Measurements from ENCODE around the gene NPAS3. TPM values are rescaled to one million over a fixed set of nuclear protein-coding genes. Genes with fewer than 3 reads are reported as not detected.

NPAS3 gene
- total and polyA plus RNA-seq, 2 of the 8 experiments (the other 6 are each of a cell fraction or from before 2014, with no cell fraction given): 0.11 to 0.60 TPM

DNA sequence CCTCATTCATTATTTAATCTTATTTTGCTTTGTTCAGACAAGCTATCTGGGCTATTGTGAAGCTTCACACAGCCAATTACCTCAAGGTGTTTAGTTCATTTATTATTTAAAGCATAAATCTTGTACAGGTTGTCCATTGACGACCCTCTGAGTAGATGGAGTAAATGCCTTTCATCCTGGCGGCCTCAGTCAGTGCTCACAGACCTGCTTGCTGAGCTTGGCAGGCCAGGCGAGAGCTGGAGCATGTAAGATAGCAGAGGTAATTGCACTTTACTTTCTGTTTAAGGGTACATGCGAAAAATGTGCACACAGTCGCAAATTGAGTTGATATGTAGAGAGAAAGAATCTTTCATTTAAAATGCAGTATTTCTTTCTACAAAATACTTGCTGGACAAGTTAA is 224.4 kb downstream of the NPAS3 start (continued):
- TF ChIP-seq SAP30 (IDR thresholded peaks at IDR 0.05; ENCODE audit: insufficient read depth, insufficient replicate concordance, low read length): no peak
- TF ChIP-seq SP2 (IDR thresholded peaks at IDR 0.05; ENCODE audit: low read length): no peak
- no peak for TF ChIP-seq RFX5 (IDR thresholded peaks at IDR 0.05; ENCODE audit: borderline replicate concordance, low read depth, low read length)
- no peak for TF ChIP-seq POU5F1 (IDR thresholded peaks at IDR 0.05; ENCODE audit: low read depth, low read length)
- no peak for TF ChIP-seq CHD1 (IDR thresholded peaks at IDR 0.05; ENCODE audit: low read depth, low read length)

Data from H1 (cell line).